ENCODE results near the gene IL36RN.

GRCh38 chr2:113025737-113026136 lies 33.3 kb upstream of the IL36RN start:
- TF ChIP-seq FOXK2 (IDR thresholded peaks at IDR 0.05) (no peak), CTBP1 (IDR thresholded peaks at IDR 0.05; ENCODE audit: borderline replicate concordance) (no peak), FOXM1 (IDR thresholded peaks at IDR 0.05; ENCODE audit: borderline replicate concordance) (no peak), ZNF384 (IDR thresholded peaks at IDR 0.05) (no peak), L3MBTL2 (conservative IDR thresholded peaks at IDR 0.05) (no peak), HDGF (IDR thresholded peaks at IDR 0.05; ENCODE audit: borderline replicate concordance) (no peak), ELF4 (IDR thresholded peaks at IDR 0.05) (no peak), FOXA1 (IDR thresholded peaks at IDR 0.05) (no peak), TARDBP (IDR thresholded peaks at IDR 0.05) (no peak), SP1 (IDR thresholded peaks at IDR 0.05) (no peak), SUZ12 (IDR thresholded peaks at IDR 0.05) (no peak), PKNOX1 (IDR thresholded peaks at IDR 0.05) (no peak), BHLHE40 (IDR thresholded peaks at IDR 0.05; ENCODE audit: borderline replicate concordance) (no peak)

All from HEK293T (cell line).